Esophagus muscularis mucosa (tissue), 4 donors: ENCODE measurements around the gene PRR15L.

Experiments
- CTCF ChIP-seq, 3 experiments: fragments of 200-600 bp in 2 of 3; fragments of 450-650 bp in 1 of 3; sonication (generic) in 2 of 3; IDR thresholded peaks; one replicate each; pipeline ENCODE4 v1.5.1; 2017 to 2019; ENCODE audit warnings: antibody characterized with exemption in 3 of 3, mild to moderate bottlenecking in 2 of 3, moderate library complexity in 1 of 3
- EP300 ChIP-seq: sonication (generic); formaldehyde crosslinking; IDR thresholded peaks from one replicate; pipeline ENCODE4 v1.6.1; 2017; ENCODE audit warnings: antibody characterized with exemption
- POLR2AphosphoS5 ChIP-seq, 2 donors: sonication (generic); formaldehyde crosslinking; IDR thresholded peaks; one replicate each; pipeline ENCODE4 v1.6.1; 2017; ENCODE audit warnings: antibody characterized with exemption in 2 of 2

- peak in 1 of 3 experiments; percentile 2 for TF ChIP-seq CTCF (IDR thresholded peaks at IDR 0.05)
- TF ChIP-seq POLR2AphosphoS5 (IDR thresholded peaks at IDR 0.05), result peak; percentile 78 to 80
- TF ChIP-seq EP300, result no peak
Observed at GRCh38 chr17:47941246-47942095, 16.2 kb downstream of the PRR15L start, which contains the start of gene PNPO.
